CD4-positive, alpha-beta T cell treated with Interleukin-4 for 1 hour (primary cell): ENCODE data around the gene PLLP.

ENCODE experiments used
- DNase-seq, 2 donors: peaks; one replicate each; pipeline ENCODE4 v3.0.0-alpha.2; 2020 to 2022

PLLP gene, protein sequence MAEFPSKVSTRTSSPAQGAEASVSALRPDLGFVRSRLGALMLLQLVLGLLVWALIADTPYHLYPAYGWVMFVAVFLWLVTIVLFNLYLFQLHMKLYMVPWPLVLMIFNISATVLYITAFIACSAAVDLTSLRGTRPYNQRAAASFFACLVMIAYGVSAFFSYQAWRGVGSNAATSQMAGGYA

DNA sequence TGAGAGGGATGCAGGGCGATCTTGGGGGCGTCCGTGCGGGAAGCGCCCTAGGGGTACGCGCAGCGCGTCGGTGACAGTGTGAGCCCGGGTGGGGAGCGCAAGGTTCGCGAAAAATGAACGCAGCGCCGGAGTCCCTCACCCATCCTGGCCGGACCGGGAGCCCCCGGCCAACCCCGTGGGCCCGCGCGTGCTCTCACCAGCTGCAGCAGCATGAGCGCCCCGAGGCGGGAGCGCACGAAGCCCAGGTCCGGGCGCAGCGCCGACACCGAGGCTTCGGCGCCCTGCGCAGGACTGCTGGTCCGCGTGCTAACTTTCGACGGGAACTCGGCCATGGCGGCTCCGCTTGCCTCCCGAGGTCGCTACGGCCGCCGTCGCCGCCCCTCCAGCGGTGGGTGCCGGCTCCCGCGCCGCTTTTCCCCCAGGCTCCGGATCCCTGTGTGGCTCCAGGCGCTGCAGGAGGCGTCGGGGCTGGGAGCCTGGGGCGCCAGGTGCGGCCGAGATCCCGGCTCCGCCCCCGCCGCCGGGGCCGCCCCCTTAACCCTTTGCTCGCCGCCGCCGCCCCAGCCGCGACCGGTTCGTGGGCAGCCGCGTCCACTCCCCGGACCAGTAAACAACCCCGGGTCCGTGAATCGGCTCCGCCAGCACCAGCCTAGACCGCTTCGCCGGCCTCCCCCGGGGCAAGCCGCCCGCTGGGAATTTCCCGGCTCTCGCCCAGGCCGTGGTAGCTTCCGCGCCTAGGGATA, at the start of gene PLLP:
Gene PLLP, minus strand, starts transcription at position 464 of the 743 bp plus-strand sequence. Its CDS starts 132 bp downstream, at position 332.
- peak; percentile 19 to 43 for DNase-seq

DNA sequence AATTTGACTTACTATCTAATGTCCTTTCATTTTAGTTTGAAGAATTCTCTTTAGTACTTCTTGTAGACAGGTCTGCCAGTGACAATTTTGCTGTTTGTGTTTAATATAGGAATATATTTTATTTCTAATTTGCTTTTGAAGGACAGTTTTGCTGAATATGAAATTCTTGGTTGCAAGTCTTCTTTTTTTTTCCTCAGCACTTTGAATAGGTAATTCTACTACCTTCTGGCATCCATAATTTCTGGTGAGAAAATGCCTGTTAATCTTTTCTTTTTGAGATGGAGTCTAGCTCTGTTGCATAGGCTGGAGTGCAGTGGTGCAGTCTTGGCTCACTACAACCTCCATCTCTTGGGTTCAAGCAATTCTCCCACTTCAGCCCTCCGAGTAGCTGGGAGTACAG, 48.9 kb upstream of the PLLP start:
- DNase-seq = no peak

DNA sequence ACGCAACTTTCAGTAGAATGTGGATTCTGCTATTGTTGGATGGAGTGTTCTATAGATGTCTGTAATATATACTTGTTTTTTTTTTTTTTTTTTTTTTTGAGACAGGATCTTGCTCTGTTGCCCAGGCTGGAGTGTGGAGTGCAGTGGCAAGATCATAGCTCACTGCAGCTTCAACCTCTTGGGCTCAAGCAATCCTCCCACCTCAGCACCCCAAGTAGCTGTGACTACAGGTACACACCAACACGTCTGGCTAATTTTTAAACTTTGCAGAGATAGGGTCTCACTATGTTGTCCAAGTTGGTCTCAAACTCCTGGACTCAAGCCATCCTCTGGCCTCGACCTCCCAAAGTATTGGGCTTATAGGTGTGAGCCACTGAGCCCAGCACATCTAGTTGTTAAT, 46.9 kb upstream of the PLLP start:
- no peak for DNase-seq

DNA sequence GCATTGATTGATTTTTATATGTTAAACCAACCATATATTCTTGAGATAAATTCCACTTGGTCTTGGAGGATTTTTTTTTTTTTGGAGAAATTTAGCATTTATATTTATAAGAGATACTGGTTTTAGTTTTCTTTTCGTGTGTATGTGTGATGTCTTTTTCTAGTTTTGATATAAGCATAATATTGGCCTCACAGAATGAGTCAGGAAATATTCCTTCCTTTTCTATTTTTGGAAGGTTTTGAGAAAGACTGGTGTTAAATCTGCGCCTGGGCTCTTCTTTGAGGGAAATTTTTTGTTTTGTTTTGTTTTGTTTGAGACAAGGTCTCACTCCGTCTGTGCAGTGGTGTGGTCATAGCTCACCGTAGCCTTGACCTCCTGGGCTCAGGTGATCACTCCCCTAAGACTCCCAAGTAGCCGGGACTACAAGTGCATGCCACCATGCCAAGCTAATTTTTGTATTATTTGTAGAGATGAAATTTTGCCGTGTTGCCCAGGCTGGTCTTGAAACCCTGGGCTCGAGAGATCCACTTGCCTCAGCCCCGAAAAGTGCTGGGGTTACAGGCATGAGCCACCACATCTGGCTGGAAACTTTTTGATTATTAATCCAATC, 45.4 kb upstream of the PLLP start:
- DNase-seq = no peak

DNA sequence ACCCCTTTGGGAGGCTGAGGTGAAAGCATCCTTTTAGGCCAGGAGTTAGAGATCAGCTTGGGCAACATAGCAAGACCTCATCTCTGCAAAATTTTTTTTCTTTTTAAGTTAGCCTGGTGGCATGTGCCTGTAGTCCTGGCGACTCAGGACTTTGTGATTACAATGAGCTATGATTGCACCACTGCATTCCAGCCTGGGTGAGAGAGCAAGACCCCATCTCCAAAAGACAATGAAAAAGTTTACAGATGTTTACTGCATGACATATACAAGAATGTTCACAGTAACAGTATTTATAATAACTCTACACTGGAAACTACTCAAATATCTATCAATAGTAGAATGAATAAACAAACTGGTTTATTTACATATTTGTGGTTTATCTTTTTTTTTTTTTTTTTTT, 41.0 kb upstream of the PLLP start:
- DNase-seq = no peak

DNA sequence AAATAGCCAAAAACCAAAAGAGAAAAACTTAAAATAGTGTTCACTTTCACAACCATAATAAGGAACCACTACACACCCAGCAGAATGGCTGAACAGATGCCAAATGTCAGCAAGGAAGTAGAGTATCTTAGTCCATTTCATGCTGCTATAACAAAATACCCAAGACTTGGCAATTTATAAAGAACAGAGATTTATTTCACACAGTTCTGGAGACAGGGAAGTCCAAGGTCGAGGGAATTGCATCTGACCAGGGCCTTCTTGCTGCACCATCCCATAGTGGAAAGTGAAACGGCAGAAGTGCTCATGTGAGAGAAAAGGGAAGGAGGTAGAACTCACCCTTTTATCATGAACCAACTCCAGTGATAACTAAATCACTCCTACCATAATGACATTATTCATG, 40.3 kb upstream of the PLLP start:
- DNase-seq = no peak

DNA sequence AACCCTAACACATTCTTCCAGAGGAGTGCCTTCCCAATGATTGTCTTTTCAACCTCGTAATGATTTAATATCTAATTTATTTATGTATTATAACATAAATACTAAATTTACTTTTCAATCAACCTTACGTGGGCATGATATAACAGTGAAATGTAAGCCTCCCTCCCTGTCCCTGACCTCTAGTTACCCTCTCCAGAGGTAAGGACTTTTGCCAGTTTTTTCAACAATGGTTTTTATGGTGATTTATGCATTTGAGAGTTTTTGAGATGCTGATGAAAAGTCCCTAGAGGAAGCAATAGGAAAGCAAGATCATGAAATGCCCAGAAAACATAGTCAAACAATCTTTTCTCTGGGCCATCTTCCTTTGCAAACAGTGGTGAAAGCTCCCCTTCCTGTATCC, 35.2 kb upstream of the PLLP start:
- DNase-seq = no peak

DNA sequence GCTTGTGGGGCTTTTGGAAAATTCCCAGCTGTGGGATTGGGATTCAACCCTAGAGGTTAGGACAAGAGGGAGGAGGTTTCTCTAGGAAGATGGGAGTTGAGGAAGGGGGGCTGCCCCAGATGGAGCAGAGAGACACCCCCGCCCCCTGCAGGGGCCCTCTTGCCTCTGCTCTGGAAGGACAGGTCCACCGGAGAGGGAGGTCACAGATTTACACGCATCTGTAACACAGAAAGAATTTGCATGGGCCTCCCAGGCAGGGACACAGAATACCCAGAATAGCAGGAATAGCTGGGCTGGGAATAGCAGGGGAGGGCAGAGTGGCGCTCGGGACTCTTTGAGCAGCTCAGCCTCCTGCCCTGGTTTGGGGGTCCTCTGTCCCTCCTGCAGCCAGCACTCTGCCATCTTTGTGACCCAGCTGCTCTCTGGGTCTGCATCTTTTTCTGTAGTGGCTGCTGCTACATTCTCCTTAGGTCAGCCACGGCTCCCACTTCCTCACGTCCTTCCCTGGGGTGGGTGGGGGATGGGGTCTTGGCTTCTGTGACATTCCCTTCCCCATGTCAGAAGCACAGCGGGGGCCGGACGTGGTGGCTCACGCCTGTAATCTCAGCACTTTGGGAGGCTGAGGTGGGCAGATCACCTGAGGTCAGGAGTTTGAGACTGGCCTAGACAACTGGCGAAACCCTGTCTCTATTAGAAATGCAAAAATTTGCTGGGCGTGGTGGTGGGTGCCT, 33.9 kb upstream of the PLLP start:
- no peak for DNase-seq

DNA sequence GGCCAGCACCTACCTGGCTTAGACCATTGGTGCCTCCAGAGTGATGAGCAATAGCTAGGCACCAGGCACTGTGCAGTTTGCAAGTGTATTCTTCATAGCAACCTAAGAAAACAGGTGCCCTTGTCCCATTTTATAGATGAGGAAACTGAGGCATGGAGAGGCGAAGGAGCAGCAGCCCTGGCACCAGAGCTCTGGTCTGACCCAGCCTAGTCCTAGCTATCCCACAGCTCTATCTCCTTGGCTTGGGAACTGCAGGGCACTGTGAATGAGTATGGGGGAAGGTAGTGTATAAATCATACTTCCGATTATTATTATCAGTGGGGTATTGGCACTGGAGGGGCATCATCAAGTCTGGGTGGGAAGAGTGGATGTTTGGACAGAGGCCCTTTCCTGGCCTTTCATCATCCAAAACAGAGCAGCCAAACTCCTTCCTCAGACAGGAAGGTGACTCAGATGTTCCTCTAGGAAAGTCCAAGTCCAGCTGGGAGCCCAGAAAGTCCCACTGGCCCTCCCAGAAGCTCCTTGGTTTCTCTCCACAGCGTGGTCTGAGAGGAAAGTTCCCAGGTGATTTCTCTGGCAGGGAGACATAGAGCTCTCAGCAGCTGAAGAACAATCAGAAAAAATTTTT, 32.0 kb upstream of the PLLP start:
- no peak for DNase-seq

DNA sequence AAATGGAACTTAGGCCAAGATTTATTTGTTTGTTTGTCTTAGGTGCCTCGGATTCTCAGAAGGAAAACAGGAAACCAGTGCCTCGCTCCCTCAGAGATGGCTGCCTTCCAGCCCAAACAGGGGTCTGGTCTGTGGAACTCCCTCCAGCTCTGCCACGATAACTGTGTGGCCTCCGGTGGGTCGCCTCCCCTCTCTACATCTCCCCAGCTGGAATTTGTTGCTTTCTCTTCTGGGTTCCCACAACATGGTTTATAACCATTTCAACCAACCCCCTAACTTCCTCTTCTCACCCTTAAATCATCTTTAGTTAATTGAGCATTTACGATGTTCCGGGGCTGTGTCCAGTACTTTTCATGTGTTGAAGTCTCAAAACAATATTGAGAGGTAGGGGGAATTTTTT, 30.9 kb upstream of the PLLP start:
- no peak for DNase-seq

DNA sequence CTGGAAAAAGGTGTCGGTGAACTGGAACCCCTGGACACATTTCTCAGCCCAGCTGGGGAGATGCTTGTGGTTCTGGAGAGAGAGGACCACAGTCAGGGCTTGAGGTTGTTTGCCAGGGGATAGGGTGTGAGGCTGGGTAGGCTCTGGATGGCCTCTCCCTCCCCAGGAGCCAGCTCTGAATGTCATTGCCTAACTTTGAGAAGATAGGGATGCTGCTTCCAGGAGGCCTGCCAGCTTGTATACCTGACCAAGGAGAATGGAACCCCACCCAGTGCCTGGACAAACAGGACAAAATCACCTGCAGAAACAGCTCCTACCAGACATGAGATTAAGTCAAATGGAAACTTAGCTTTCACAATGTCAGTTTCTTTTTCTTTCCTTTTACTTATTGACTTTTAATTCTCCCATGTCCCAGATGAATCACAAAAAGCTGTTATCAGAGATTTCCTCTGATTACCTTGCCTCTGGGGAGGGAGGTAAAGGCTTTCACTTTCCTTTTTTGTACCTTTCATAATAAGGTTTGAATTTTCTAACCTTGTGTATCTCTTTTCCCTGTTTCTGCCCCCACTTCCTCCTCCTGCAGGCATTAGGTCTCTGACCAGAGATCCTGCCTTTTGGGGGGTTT, 29.8 kb upstream of the PLLP start:
- no peak for DNase-seq

DNA sequence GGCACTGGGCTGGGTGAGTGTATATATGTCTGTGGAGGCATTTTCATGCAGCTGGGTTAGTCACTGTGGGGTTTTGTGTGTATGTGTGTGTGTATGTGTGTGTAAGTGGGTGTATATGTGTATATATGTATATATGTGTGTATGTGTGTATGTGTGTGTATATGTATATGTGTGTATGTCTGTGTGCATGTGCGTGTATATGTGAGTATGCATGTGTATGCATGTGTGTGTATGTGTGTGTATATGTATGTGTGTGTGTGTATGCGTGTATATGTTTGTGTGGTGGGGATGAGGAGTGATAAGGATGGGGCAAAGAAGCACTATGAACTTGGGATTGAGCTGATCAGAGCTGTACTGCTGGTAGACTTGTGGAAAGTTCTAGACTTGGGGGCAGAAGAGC, 29.0 kb upstream of the PLLP start:
- no peak for DNase-seq

DNA sequence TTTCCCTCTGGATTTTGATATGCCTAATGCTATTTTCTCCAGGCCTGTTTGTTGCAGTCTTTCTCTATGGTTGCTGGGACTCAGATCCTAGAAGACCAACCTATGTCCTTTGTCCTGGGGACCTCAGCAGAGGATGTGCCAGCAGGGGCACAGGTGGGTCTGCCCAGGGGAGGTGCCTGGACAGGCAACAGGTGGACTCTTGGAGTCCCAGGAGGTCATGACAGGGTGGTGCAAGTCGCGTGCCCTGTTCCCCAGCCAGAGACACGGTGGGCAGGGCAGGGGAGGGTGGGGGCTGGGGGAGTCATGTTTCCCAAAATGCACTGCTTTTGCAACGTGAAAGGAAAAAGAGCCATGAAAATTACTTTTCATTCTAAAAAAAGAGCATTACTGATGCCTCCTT, 26.3 kb upstream of the PLLP start:
- DNase-seq = no peak

DNA sequence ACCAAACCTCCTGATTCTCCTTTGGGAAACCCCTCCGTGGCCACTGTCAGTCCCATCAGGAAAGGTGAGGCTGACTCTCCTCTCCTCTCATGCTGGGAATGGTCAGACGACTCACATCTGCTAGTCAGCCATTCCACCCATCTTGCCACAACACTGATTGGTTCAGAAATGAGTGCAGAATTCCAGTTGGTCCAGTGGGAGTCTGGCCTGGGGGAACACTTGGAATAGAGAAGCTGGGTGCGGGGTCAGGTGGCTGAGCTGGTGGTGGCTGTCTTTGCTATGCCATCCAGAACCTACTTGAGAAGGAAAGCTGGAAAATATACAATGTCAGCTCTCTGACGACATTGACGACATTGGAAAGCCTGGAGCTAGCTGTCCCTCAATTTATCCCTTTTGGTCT, 23.6 kb upstream of the PLLP start:
- no peak for DNase-seq

DNA sequence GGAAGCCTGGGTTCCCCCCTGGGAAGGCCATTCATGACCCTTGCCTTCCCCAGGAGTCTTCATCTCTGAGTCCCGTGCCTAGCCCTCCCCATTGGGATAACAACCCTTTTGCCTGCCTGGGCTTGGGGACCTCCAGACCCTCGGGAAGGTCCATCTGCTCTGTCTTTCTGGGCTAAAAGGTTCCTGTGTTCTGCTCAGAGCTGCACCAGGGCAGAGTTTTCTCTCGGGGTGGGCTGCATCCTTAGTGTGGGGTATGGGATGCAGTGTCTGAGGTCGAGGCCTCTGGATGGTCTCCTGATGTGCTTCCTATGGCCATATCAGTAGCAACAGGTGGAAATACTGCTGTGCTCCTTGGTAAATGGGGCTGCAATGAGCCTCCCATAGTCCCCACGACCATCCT, 22.9 kb upstream of the PLLP start:
- no peak for DNase-seq

DNA sequence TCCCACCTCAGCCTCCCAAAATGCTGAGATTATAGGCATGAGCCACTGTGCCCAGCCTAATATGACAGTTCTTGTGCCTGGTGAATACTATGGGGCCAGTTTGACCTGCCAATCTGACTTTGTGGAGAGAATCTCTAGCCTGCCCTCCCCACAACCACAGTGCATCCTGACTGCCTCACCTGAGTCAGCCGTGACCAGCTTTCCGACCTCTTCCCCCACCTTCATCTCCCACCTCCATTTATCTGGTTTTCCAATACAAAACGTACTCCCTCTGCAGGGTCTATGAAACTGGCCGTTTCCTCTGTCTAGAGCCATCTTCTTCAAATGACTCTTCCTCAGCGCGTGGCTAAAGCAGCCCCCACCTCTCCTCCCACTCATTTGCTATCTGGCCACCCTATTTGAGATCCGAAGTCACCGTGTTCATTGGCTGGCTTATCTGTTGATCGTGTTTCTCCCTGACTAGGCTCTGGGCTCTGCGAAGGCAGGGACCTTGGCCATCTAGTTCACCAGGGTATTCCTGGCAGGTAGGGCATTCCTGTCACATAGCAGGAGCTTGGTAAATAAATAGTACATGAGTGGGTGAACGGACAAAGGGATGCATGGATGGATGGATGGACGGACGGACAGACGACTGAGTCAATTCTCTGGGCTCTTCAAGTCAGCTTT, 22.3 kb upstream of the PLLP start:
- DNase-seq = no peak

DNA sequence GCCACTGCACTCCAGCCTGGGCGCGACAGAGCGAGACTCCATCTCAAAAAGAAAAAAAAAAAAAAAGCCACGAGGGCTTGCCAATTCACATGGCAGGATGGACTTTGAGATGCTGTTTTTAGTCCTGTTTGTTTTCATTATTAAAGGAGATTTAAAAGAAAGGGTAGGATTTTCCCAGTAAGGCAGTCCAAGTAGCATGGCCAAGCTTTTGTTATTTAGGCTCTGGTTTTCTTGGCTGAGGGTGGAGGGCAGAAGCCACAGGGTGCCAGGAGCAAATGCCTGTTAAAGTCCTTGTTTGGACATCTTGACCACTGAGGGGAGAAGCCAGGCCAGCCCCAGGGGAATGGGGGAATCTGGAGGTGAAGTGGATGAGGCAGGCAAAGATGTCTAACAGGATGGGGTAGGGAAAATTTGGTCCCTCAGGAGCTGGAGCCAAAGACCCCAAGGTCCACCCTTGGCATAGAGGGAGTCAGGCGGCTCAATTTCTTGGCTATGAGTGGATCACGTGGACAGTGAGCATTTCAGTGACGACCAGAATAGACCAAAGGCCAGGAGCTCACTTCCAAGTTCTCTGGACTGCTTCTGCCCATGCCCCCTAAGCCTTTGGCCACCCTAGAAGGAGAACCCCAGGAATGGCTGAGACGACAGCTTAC, 20.8 kb upstream of the PLLP start:
- DNase-seq = no peak

DNA sequence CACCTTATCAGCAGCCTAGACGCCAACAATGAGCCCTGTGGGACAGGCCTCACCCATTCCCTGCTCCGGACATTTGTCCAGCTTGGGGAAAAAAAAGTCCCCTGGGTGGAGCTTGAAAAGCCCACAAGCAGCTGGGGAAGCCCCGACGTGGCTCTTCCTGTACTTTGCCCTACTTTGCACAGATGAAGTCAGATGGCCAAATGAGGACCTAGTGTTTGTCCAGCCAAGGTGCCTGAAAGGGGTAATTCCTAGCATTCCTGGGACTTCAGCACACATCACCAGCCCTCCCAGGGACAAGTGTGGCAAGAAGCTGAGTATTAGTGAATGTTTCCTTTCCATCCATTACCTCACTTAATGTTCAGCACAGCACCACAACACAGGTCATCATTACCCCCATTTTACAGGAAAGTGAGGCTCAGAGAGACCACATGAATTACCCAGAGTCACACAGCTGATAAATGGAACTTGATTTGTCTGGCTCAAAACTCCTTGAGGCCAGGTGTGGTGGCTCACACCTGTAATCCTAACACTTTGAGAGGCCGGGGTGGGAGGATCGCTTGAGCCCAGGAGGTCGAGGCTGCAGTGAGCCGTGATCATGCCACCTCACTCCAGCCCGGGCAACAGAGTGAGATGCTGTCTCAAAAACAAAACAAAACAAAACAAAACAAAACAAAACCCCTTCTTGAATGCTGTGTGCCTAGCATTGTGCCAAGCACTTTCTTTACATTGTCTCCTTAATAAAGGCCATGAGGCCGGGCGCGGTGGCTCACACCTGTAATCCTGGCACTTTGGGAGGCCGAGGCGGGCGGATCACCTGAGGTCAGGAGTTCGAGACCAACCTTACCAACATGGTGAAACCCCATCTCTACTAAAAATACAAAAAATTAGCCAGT, 19.9 kb upstream of the PLLP start:
- peak in 1 of 2 donors; percentile 26 for DNase-seq

DNA sequence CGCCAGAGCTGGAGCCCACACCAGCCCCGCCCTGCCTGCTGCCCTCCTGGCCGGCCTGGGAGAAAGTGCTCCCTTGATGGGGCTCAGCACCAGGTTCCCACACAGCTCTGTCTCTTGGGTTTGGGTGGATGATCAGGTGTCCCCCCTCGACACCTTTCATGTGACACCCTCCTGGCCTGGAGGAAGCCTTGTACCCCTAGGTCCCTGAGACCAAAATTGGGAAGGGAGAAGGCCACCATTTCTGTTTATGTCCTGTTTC, 19.4 kb upstream of the PLLP start:
- DNase-seq = no peak

DNA sequence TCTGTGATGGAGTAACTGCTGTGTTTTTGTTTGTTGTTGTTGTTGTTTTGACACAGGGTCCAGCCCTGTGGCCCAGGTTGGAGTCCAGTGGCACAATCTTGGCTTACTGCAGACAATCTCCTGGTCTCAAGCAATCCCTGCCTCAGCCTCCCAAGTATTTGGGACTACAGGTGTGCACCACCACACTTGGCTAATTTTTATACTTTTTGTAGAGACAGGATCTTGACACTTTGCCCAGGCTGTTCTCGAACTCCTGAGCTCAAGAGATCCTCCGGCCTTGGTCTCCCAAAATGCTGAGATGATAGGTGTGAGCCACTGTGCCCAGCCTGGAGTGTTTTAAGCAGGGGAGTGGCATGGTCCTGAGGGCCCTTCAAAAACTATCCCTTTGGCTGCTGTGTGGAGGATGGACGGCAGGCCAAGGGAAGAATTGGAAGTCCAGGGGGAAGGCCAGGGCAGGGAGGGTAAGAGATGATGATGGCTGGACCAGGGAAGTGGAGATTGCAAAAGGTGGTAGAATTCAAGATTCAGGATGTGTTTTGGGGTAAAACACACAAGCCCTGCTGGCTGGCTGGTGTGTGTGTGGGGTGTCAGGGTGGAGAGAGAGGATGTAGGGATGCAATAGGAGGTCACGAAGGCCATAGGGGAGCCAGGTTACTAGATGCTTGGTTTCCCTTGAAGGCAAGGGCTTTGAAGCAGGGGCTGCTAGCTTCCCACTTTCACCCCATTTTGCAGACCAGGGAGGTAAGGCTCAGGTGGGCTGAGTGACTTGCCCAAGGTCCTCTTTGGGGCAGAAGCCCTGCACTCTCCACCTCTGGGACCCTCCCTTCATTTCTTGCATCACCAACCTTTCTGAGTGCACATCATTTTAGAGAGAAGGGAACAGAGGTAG, 18.8 kb upstream of the PLLP start:
- DNase-seq = no peak
